K562 (cell line): ENCODE results near the gene TXNRD2. TPM values are rescaled to one million over a fixed set of nuclear protein-coding genes. Genes with fewer than 3 reads are reported as not detected.

Experiments used
- MYC ChIP-seq, 2 experiments: fragments of 250-450 bp in 1 of 2; sonication (Bioruptor Pico) in 1 of 2; IDR thresholded peaks; 2 replicates each; pipeline versions ENCODE4 v1.5.1 to v1.6.1; 2012 to 2021; ENCODE audit warnings: low read depth in 2 of 2, borderline replicate concordance in 1 of 2, improper control_type of control experiment in 1 of 2, low read length in 1 of 2, mild to moderate bottlenecking in 1 of 2, moderate library complexity in 1 of 2
- PHB ChIP-seq: fragments of 250-450 bp; sonication (Bioruptor Pico); IDR thresholded peaks from 2 replicates; pipeline ENCODE4 v1.5.0; 2021
- PPARD ChIP-seq: fragments of 250-450 bp; sonication (Bioruptor Pico); IDR thresholded peaks from 2 replicates; pipeline ENCODE4 v1.8.0; 2022; ENCODE audit warnings: inconsistent platforms, mild to moderate bottlenecking, moderate library complexity
- RFX7 ChIP-seq: fragments of 250-450 bp; sonication (Bioruptor Pico); IDR thresholded peaks from 2 replicates; pipeline ENCODE4 v1.5.1; 2021; ENCODE audit warnings: mild to moderate bottlenecking
- TARDBP ChIP-seq: fragments of 450-650 bp; IDR thresholded peaks from 2 replicates; pipeline ENCODE4 v1.6.1; 2016
- WHSC1 ChIP-seq: IDR thresholded peaks from one replicate; pipeline ENCODE4 v1.6.1; 2012; ENCODE audit warnings: low read length, control low read depth, inconsistent platforms
- ZBTB7A ChIP-seq: IDR thresholded peaks from 2 replicates; pipeline ENCODE4 v1.6.1; 2011; ENCODE audit warnings: low read depth, mild to moderate bottlenecking, low read length, moderate library complexity, borderline replicate concordance; ENCODE audit not compliant: control insufficient read depth
- ZFPM2 ChIP-seq: fragments of 250-450 bp; sonication (Bioruptor Pico); IDR thresholded peaks from 2 replicates; pipeline ENCODE4 v1.5.1; 2022; ENCODE audit warnings: mild to moderate bottlenecking
- ZNF583 ChIP-seq: fragments of 250-450 bp; sonication (Bioruptor Pico); IDR thresholded peaks from 2 replicates; pipeline ENCODE4 v1.4.0; 2020
- polyA plus RNA-seq, 8 experiments: library from polyadenylated mRNA; depleted of rRNA in 4 of 8; stranded (reverse) in 5 of 8; unstranded in 3 of 8; fragments of >200 nt; fragmentation: Nextera tagmentation in 2 of 8; fragmentation: Illumina TruSeq in 1 of 8; extraction: Ambion mirVana in 2 of 8; extraction: Trizol in 1 of 8; gene quantifications; 2 replicates each; pipeline versions ENCODE4 v1.2.1 to v1.2.3, GENCODE V29; 2011 to 2014; ENCODE audit warnings: inconsistent platforms in 1 of 8, missing spikeins in 1 of 8
- total RNA-seq, 7 experiments: library from RNA; depleted of rRNA in 6 of 7; stranded (reverse); fragments of >200 nt in 6 of 7; fragmentation: Illumina TruSeq in 2 of 7; extraction: Trizol in 2 of 7; gene quantifications; 2 replicates each; pipeline versions ENCODE4 v1.2.1 to v1.2.3, GENCODE V29; 2011 to 2021; ENCODE audit warnings: low replicate concordance in 1 of 7
- TF ChIP-seq, protein P1 (sequence below): sonication (generic); formaldehyde crosslinking; IDR thresholded peaks from 2 replicates; pipeline ENCODE4 v1.8.1; 2023; ENCODE audit warnings: mild to moderate bottlenecking, missing genetic modification reagents, moderate library complexity
- TF ChIP-seq, protein P2 (sequence below): sonication (generic); formaldehyde crosslinking; IDR thresholded peaks from 2 replicates; pipeline ENCODE4 v1.8.0; 2023; ENCODE audit warnings: mild to moderate bottlenecking, missing genetic modification reagents
- TF ChIP-seq, protein P3 (sequence below): fragments of 450-650 bp; formaldehyde crosslinking; IDR thresholded peaks from 2 replicates; pipeline ENCODE4 v1.4.0; 2020; ENCODE audit warnings: mild to moderate bottlenecking, moderate library complexity
- TF ChIP-seq, protein P4 (sequence below): fragments of 450-650 bp; IDR thresholded peaks from 2 replicates; pipeline ENCODE4 v1.7.1; 2018; ENCODE audit warnings: mild to moderate bottlenecking, low read depth; ENCODE audit not compliant: partially characterized antibody
- TF ChIP-seq, protein P5 (sequence below): fragments of 250-450 bp; sonication (Bioruptor Pico); IDR thresholded peaks from 2 replicates; pipeline ENCODE4 v1.9.0; 2021; ENCODE audit warnings: mild to moderate bottlenecking, inconsistent platforms

TXNRD2 gene
- total and polyA plus RNA-seq, 9 of the 15 experiments (the other 6 are each of a cell fraction or from before 2014, with no cell fraction given): 3.3 to 80.2 (median 49.4) TPM

DNA sequence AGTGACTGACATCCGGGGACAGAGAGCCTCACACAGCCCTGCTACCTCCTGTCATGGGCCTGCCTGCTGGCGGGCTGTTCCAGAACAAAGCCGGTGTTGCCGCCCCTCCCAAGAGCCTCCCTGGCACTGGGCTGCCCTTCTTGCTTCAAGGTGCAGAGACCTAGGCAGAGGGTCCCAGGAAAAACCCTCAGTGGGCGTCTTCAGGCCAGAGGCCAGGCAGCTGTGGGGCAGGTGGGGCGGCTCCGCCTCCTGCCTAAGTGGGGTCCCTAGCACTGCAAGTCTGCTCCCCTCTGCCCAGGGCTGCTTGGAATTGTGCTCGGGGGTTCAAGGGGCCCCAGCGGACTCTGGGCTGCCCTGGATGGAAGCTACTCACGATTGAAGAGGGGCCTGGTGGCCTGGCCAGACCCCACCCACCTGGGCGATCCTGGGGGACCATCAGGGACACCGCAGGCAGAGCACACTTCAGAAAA lies 66.5 kb downstream of the TXNRD2 start (continued):
- TF ChIP-seq, protein P1, sequence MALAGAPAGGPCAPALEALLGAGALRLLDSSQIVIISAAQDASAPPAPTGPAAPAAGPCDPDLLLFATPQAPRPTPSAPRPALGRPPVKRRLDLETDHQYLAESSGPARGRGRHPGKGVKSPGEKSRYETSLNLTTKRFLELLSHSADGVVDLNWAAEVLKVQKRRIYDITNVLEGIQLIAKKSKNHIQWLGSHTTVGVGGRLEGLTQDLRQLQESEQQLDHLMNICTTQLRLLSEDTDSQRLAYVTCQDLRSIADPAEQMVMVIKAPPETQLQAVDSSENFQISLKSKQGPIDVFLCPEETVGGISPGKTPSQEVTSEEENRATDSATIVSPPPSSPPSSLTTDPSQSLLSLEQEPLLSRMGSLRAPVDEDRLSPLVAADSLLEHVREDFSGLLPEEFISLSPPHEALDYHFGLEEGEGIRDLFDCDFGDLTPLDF: no peak
- 0 out of 2 replicates have a peak, but pooled peaks have one; percentile 33 for TF ChIP-seq PHB (CRISPR knock-in tag)
- peak; percentile 18; the same call in 1 of the 2 replicates for TF ChIP-seq PPARD (CRISPR knock-in tag)
- peak; percentile 10; the same call in 1 of the 2 replicates for TF ChIP-seq ZBTB7A
- TF ChIP-seq ZFPM2 (CRISPR knock-in tag): no peak
- peak; percentile 21 for TF ChIP-seq WHSC1
- no peak for TF ChIP-seq ZNF583
- no peak for TF ChIP-seq RFX7 (CRISPR knock-in tag)
- TF ChIP-seq, protein P2, sequence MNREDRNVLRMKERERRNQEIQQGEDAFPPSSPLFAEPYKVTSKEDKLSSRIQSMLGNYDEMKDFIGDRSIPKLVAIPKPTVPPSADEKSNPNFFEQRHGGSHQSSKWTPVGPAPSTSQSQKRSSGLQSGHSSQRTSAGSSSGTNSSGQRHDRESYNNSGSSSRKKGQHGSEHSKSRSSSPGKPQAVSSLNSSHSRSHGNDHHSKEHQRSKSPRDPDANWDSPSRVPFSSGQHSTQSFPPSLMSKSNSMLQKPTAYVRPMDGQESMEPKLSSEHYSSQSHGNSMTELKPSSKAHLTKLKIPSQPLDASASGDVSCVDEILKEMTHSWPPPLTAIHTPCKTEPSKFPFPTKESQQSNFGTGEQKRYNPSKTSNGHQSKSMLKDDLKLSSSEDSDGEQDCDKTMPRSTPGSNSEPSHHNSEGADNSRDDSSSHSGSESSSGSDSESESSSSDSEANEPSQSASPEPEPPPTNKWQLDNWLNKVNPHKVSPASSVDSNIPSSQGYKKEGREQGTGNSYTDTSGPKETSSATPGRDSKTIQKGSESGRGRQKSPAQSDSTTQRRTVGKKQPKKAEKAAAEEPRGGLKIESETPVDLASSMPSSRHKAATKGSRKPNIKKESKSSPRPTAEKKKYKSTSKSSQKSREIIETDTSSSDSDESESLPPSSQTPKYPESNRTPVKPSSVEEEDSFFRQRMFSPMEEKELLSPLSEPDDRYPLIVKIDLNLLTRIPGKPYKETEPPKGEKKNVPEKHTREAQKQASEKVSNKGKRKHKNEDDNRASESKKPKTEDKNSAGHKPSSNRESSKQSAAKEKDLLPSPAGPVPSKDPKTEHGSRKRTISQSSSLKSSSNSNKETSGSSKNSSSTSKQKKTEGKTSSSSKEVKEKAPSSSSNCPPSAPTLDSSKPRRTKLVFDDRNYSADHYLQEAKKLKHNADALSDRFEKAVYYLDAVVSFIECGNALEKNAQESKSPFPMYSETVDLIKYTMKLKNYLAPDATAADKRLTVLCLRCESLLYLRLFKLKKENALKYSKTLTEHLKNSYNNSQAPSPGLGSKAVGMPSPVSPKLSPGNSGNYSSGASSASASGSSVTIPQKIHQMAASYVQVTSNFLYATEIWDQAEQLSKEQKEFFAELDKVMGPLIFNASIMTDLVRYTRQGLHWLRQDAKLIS (CRISPR knock-in tag): no peak
- TF ChIP-seq, protein P3, sequence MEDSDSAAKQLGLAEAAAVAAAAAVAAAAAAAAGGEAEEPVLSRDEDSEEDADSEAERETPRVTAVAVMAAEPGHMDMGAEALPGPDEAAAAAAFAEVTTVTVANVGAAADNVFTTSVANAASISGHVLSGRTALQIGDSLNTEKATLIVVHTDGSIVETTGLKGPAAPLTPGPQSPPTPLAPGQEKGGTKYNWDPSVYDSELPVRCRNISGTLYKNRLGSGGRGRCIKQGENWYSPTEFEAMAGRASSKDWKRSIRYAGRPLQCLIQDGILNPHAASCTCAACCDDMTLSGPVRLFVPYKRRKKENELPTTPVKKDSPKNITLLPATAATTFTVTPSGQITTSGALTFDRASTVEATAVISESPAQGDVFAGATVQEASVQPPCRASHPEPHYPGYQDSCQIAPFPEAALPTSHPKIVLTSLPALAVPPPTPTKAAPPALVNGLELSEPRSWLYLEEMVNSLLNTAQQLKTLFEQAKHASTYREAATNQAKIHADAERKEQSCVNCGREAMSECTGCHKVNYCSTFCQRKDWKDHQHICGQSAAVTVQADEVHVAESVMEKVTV (CRISPR knock-in tag): no peak
- TF ChIP-seq, protein P4, sequence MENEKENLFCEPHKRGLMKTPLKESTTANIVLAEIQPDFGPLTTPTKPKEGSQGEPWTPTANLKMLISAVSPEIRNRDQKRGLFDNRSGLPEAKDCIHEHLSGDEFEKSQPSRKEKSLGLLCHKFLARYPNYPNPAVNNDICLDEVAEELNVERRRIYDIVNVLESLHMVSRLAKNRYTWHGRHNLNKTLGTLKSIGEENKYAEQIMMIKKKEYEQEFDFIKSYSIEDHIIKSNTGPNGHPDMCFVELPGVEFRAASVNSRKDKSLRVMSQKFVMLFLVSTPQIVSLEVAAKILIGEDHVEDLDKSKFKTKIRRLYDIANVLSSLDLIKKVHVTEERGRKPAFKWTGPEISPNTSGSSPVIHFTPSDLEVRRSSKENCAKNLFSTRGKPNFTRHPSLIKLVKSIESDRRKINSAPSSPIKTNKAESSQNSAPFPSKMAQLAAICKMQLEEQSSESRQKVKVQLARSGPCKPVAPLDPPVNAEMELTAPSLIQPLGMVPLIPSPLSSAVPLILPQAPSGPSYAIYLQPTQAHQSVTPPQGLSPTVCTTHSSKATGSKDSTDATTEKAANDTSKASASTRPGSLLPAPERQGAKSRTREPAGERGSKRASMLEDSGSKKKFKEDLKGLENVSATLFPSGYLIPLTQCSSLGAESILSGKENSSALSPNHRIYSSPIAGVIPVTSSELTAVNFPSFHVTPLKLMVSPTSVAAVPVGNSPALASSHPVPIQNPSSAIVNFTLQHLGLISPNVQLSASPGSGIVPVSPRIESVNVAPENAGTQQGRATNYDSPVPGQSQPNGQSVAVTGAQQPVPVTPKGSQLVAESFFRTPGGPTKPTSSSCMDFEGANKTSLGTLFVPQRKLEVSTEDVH: no peak
- TF ChIP-seq MYC (IDR thresholded peaks at IDR 0.05; ENCODE audit: low read depth, low read length): no peak
- 0 out of 2 replicates have a peak, but pooled peaks have one; percentile 17 for TF ChIP-seq MYC (CRISPR knock-in tag; IDR thresholded peaks at IDR 0.05; ENCODE audit: borderline replicate concordance, low read depth)
- TF ChIP-seq, protein P5, sequence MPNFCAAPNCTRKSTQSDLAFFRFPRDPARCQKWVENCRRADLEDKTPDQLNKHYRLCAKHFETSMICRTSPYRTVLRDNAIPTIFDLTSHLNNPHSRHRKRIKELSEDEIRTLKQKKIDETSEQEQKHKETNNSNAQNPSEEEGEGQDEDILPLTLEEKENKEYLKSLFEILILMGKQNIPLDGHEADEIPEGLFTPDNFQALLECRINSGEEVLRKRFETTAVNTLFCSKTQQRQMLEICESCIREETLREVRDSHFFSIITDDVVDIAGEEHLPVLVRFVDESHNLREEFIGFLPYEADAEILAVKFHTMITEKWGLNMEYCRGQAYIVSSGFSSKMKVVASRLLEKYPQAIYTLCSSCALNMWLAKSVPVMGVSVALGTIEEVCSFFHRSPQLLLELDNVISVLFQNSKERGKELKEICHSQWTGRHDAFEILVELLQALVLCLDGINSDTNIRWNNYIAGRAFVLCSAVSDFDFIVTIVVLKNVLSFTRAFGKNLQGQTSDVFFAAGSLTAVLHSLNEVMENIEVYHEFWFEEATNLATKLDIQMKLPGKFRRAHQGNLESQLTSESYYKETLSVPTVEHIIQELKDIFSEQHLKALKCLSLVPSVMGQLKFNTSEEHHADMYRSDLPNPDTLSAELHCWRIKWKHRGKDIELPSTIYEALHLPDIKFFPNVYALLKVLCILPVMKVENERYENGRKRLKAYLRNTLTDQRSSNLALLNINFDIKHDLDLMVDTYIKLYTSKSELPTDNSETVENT (CRISPR knock-in tag): no peak
- TF ChIP-seq TARDBP: no peak
- TF ChIP-seq, all 486 proteins: peak for 8
